Measurements from ENCODE around the gene IPPK.

Gene IPPK

GRCh38 chr9:92642041-92642451 lies 27.9 kb downstream of the IPPK start:
- POLR2A ChIA-PET, result no interaction called here
- no peak for TF ChIP-seq ZNF37A (tag by site-specific recombination; IDR thresholded peaks at IDR 0.05)
- H3K27ac ChIP-seq (ENCODE audit: extremely low read depth, low read depth, low read length), result no peak overlapping the region
- H3K4me1 ChIP-seq (ENCODE audit: control insufficient read depth, insufficient read depth, low read length), result no peaks in the 10 kb centered on the region
- peaks cover 12 to 94% of the 10 kb centered on the region in 2 experiments for H3K36me3 ChIP-seq (ENCODE audit: control insufficient read depth in 2 of 2, insufficient read depth in 1 of 2, low read length in 2 of 2)
- H3K9me3 ChIP-seq (ENCODE audit: control insufficient read depth, insufficient read depth, low read depth, low read length), result no peaks in the 10 kb centered on the region
- no peak overlapping the region for H3K4me3 ChIP-seq (ENCODE audit: low read depth, low read length)
- CTCF ChIA-PET, result no interaction called here

- CTCF ChIA-PET, result no interaction called here
- TF ChIP-seq ZNF501 (tag by site-specific recombination; IDR thresholded peaks at IDR 0.05), result no peak
- no peak for TF ChIP-seq ZBTB8A (tag by site-specific recombination; IDR thresholded peaks at IDR 0.05)
- no peak for TF ChIP-seq PRDM6 (tag by site-specific recombination; IDR thresholded peaks at IDR 0.05)
- TF ChIP-seq PRDM1 (tag by site-specific recombination; IDR thresholded peaks at IDR 0.05), result no peak
- POLR2A ChIA-PET, result no interaction called here
- H3K36me3 ChIP-seq (ENCODE audit: control insufficient read depth in 2 of 2, insufficient read depth in 1 of 2, low read length in 2 of 2), result peaks cover 7 to 94% of the 10 kb centered on the region in 2 experiments
- H3K9me3 ChIP-seq (ENCODE audit: control insufficient read depth, insufficient read depth, low read depth, low read length), result no peaks in the 10 kb centered on the region
- no peaks in the 10 kb centered on the region for H3K4me1 ChIP-seq (ENCODE audit: control insufficient read depth, insufficient read depth, low read length)
- H3K27ac ChIP-seq (ENCODE audit: extremely low read depth, low read depth, low read length), result no peak overlapping the region
- H3K4me3 ChIP-seq (ENCODE audit: low read depth, low read length), result no peak overlapping the region
These were observed 28.7 kb downstream of the IPPK start for GRCh38 chr9:92641092-92641809.

GRCh38 chr9:92640398-92641091 lies 29.4 kb downstream of the IPPK start:
- Histone ChIP-seq H3K27ac (ENCODE audit: extremely low read depth, low read depth, low read length) (no peak overlapping the region), H3K9me3 (ENCODE audit: control insufficient read depth, insufficient read depth, low read depth, low read length) (no peaks in the 10 kb centered on the region), H3K36me3 (ENCODE audit: control insufficient read depth in 2 of 2, insufficient read depth in 1 of 2, low read length in 2 of 2) (peaks cover 6 to 93% of the 10 kb centered on the region in 2 experiments), H3K4me3 (ENCODE audit: low read depth, low read length) (no peak overlapping the region), H3K4me1 (ENCODE audit: control insufficient read depth, insufficient read depth, low read length) (no peaks in the 10 kb centered on the region)
- TF ChIP-seq YY2 (tag by site-specific recombination; IDR thresholded peaks at IDR 0.05) (no peak), ZNF677 (tag by site-specific recombination; IDR thresholded peaks at IDR 0.05) (no peak), ZNF132 (tag by site-specific recombination; IDR thresholded peaks at IDR 0.05; ENCODE audit: borderline replicate concordance) (no peak), ZNF140 (tag by site-specific recombination; IDR thresholded peaks at IDR 0.05) (no peak), ZNF398 (tag by site-specific recombination; IDR thresholded peaks at IDR 0.05) (no peak), SETDB1 (IDR thresholded peaks at IDR 0.05; ENCODE audit: insufficient read length, low read length) (no peak), GLI4 (tag by site-specific recombination; IDR thresholded peaks at IDR 0.05) (no peak), ZNF555 (tag by site-specific recombination; conservative IDR thresholded peaks at IDR 0.05) (no peak), ELK4 (IDR thresholded peaks at IDR 0.05; ENCODE audit: borderline replicate concordance, low read depth, low read length) (no peak), ZNF23 (tag by site-specific recombination; IDR thresholded peaks at IDR 0.05; ENCODE audit: borderline replicate concordance) (no peak)
- POLR2A ChIA-PET, result no interaction called here
- CTCF ChIA-PET, result no interaction called here

Data from HEK293 (cell line).